ENCODE results near the gene NUP54.

- no peak for TF ChIP-seq EP300 (IDR thresholded peaks at IDR 0.05)
- no peak for TF ChIP-seq CTCF (IDR thresholded peaks at IDR 0.05)
- TF ChIP-seq POLR2A (IDR thresholded peaks at IDR 0.05), result no peak
These were observed 30.7 kb downstream of the NUP54 start for GRCh38 chr4:76117536-76117935.
